ENCODE measurements around the gene CLIC4.
"Not testable (repeated sequence)": the region's sequence is repeated elsewhere in the genome, so short reads cannot be mapped to it uniquely, and the experiment has no call there.

Gene CLIC4

GRCh38 chr1:24744911-24745710 is at the start of gene CLIC4:
CLIC4 (plus strand) TSS chr1:24745447; CDS start chr1:24745554, 107 bp downstream.
- DNase-seq: peak; percentile 97

GRCh38 chr1:24696041-24696755 is 49.0 kb upstream of the CLIC4 start:
- DNase-seq: peak; percentile 11

- DNase-seq: no peak
These were observed 48.4 kb upstream of the CLIC4 start for GRCh38 chr1:24696756-24697330.

- not testable (repeated sequence) for DNase-seq
These were observed 47.7 kb upstream of the CLIC4 start for GRCh38 chr1:24697453-24698001.

DNA sequence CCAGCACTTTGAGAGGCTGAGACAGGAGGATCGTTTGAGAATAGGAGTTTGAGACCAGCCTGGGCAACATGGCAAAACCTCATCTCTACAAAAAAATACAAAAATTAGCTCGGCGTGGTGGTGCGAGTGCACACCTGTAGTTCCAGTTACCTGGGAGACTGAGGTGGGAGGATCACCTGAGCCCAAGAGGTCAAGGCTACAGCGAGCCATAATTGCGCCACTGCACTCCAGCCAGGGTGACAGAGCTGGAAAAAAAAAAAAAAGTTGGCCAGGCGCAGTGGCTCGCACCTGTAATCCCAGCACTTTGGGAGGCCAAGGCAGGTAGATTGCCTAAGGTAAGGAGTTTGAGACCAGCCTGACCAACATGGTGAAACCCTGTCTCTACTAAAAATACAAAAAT is 46.9 kb upstream of the CLIC4 start:
- not testable (repeated sequence) for DNase-seq

DNA sequence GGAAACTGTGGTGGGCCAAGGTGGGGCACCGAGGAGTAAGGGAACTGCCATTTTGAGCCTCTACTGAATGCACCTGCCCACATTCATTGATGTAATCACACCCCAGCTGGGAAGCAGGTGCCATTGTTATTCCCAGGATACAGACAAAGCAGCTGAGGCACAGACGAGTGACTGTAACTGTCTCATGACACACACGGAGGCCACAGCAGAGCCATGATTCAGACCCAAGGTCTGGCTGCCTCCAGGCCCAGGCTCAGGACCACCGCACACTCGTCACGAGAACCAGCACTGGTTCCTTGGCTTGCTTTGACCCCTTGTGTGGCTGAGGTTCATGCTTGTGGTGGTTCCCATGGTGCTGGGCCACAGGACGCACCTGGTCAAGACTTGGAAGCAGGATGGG is 45.6 kb upstream of the CLIC4 start:
- no peak for DNase-seq

GRCh38 chr1:24702511-24703293 is 42.5 kb upstream of the CLIC4 start:
- DNase-seq: peak; percentile 95

DNA sequence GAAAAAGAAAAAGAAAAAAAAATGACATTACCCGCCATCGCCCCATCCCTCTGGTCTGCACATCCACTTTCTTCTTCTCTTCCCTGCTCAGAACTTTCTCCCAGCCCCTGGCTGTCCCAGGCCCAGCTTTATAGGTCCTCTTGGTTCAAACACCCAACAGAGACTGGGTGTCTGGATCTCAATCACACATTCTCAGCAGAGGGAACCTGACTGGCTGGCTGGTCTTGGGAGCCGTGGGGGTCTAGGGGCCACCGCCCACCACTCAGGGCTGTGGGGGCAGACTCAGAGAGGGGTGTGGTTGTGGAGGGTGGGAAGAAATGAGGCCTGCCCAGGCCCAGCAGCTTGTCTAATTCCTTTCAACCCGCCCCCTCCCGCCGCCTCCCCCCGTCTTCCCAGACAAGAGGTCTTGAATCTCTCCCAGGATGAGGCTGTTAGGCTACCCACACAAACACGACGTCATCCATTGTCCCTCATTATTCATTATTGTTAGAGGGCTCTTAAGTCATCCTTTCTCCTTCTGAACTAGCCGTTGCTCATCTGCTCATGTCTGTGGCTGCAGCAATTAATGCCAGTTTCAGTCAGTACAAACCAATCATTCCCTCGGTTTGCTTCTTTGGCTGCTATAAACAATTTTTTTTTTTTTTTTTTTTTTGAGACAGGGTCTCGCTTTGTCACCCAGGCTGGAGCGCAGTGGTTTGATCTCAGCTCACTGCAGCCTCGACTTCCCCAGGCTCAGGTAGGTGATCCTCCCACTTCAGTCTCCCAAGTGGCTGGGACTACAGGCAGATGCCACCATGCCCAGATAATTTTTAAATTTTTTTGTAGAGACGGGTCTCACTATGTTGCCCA is 40.6 kb upstream of the CLIC4 start:
- DNase-seq: no peak

DNA sequence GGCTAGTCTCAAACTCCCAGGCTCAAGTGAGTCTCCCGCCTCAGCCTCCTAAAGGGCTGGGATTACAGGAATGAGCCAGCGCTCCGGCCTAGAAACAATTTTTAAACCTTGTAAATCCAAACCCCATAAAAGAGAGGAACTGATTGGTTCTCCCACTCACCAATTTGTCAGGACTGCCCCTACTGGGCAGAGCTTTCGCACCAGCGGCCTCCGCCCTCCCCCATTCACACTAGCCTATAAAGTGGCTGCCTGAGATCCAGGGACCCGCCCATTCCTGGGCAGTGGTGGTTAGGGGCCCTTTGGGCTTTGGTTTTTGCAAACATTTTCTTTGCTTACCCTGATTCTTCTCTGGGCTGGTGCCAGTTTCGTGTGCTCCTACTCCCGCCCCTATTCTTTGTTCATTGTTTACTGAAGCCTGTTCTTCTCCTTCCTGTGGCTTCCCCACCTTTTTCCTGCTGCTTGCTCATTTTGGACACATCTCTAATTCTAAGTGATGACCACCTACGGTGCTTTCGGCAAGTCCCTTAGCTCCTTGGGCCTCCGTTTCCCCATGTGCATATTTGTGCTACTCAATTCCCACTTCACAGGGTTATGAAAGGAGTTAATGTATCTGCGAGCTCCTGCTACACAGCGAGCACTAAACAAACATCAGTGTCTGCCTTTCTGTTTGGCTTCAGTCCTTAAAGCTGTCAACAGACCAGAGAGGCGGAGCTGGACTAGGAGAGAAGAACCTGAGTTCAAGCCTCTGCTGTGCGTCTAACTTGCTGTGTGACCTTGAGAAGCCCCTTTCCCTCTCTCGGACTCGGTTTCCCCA is 39.8 kb upstream of the CLIC4 start:
- DNase-seq: peak; percentile 74

GRCh38 chr1:24706074-24706389 is 39.2 kb upstream of the CLIC4 start:
- DNase-seq: not testable (repeated sequence)

- DNase-seq: no peak
These were observed 37.6 kb upstream of the CLIC4 start for GRCh38 chr1:24707687-24708086.

DNA sequence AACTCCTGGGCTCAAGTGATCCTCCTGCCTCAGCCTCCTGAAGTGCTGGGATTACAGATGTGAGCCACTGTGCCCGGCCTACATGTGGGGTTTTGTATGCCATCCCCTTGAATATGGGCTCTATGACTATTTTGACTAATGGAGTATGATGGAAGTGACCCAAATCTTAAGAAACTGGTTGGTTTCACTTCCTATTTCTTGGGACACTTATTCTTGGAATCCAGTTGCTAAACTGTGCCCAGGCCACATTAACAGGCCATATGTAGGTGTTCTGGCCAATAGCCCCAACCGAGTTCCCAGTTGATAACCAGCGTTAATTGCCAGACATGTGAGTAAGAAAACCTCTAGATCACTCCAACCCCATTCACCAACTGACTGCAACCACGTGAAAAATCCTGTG is 36.3 kb upstream of the CLIC4 start:
- DNase-seq: no peak

GRCh38 chr1:24709791-24710441 is 35.3 kb upstream of the CLIC4 start:
- no peak for DNase-seq

- no peak for DNase-seq
These were observed 33.9 kb upstream of the CLIC4 start for GRCh38 chr1:24711329-24711728.

- no peak for DNase-seq
These were observed 32.1 kb upstream of the CLIC4 start for GRCh38 chr1:24713176-24713575.

GRCh38 chr1:24713736-24714135 is 31.5 kb upstream of the CLIC4 start:
- no peak for DNase-seq

- no peak for DNase-seq
These were observed 30.3 kb upstream of the CLIC4 start for GRCh38 chr1:24714859-24715520.

DNA sequence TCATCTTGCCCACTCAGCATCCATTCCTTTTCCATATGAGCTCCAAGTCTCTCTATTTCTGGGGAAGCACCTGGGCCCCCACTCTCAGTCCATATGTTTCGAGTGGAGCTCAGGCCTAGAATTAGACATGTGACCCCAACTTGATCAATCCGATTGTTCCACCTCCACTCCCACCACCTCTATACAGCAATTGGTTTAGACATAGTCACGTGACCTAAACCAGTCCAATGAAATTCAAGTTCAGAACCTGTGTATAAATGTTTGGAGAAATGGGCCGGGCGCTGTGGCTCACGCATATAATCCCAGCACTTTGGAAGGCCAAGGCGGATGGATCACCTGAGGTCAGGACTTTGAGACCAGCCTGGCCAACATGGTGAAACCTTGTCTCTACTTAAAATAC is 29.6 kb upstream of the CLIC4 start:
- DNase-seq: no peak

DNA sequence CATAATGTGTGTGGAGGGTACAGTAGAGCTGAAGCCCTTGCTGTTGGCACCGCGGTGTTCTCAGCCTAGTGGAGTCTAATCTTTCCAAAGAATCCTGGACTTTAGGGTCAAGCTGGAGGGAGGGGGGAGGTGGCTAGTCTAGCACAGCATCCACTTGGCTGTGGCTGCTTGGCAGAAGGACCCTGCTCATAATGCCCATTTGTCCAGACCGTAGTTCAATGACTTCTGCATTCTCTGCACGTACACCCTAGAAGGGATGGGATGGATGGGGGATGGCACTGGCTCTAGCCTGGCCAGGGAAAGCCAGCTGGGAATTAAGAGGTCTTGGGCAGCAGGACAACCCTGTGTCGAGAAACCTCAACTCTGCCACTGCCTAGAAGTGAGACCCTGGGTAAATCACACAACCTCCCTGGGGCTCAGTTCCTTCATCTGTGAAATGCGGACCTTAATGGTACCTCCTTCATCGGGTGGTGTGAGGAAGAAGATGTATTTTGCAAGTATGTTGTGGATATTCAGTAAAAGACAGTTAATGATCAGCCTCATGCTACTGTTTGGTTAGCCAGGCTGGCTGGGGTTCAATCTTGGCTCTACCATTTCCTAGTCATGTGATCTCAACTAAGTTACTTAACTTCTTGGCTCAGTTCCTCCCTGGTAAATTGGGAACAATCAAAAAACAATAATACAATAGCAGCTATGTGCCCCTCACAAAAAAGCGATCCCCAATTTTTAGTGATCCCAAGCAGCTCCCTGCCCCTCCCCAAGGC is 27.2 kb upstream of the CLIC4 start:
- no peak for DNase-seq
